ENCODE measurements around the gene MB. TPM values are rescaled to one million over a fixed set of nuclear protein-coding genes. Genes with fewer than 3 reads are reported as not detected.

MB gene
- total RNA-seq, 2 experiments from 2014 or later: not detected

DNA sequence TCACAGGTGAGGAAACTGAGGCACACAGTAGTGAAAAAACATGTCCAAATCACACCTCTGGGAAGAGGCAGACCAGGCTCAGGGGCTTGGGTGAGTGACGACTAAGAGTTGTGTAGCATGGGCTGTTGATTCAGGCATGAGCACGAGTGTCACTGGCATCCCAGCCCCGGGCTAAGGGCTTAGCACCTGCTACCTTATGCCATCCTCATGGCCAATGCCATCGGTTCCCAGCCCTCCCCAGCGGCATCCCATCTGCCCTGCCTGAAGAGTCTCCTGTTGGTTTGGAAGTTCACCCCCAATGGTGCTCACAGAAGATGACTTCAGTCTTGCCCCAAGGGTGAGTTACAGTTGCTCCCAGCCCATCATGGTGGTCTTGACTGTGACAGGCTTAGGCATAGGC, 22.4 kb downstream of the MB start:
- Mint-ChIP-seq H3K9me3 (no peaks in the 10 kb centered on the region), H3K27ac (no peak overlapping the region), H3K4me3 (no peak overlapping the region), H3K4me1 (ENCODE audit: low read depth) (no peaks in the 10 kb centered on the region), H3K27me3 (no peaks in the 10 kb centered on the region), H3K36me3 (ENCODE audit: low read depth) (no peaks in the 10 kb centered on the region)
- TF ChIP-seq, protein P1, sequence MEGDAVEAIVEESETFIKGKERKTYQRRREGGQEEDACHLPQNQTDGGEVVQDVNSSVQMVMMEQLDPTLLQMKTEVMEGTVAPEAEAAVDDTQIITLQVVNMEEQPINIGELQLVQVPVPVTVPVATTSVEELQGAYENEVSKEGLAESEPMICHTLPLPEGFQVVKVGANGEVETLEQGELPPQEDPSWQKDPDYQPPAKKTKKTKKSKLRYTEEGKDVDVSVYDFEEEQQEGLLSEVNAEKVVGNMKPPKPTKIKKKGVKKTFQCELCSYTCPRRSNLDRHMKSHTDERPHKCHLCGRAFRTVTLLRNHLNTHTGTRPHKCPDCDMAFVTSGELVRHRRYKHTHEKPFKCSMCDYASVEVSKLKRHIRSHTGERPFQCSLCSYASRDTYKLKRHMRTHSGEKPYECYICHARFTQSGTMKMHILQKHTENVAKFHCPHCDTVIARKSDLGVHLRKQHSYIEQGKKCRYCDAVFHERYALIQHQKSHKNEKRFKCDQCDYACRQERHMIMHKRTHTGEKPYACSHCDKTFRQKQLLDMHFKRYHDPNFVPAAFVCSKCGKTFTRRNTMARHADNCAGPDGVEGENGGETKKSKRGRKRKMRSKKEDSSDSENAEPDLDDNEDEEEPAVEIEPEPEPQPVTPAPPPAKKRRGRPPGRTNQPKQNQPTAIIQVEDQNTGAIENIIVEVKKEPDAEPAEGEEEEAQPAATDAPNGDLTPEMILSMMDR (IDR thresholded peaks at IDR 0.05): no peak
- Histone ChIP-seq H3K27ac (ENCODE audit: low read depth in 1 of 2, low read length in 2 of 2) (no peak overlapping the region), H3K4me3 (ENCODE audit: low read length) (no peak overlapping the region), H3K36me3 (ENCODE audit: insufficient read depth, low read length) (no peaks in the 10 kb centered on the region), H3K27me3 (ENCODE audit: control insufficient read depth in 1 of 2, insufficient read depth in 2 of 2, low read length in 2 of 2) (no peaks in the 10 kb centered on the region), H3K9me3 (ENCODE audit: control insufficient read depth in 1 of 2, insufficient read depth in 1 of 2, low read length in 2 of 2) (no peaks in the 10 kb centered on the region), H3K4me1 (ENCODE audit: insufficient read depth, low read length) (no peaks in the 10 kb centered on the region)
- intact Hi-C loops (cut with DNase I, micrococcal nuclease): no loop called here
- POLR2A ChIA-PET: no interaction called here
- ATAC-seq (ENCODE audit: poor library complexity) (no peak), DNase-seq (no peak)
- CTCF ChIA-PET: no interaction called here

DNA sequence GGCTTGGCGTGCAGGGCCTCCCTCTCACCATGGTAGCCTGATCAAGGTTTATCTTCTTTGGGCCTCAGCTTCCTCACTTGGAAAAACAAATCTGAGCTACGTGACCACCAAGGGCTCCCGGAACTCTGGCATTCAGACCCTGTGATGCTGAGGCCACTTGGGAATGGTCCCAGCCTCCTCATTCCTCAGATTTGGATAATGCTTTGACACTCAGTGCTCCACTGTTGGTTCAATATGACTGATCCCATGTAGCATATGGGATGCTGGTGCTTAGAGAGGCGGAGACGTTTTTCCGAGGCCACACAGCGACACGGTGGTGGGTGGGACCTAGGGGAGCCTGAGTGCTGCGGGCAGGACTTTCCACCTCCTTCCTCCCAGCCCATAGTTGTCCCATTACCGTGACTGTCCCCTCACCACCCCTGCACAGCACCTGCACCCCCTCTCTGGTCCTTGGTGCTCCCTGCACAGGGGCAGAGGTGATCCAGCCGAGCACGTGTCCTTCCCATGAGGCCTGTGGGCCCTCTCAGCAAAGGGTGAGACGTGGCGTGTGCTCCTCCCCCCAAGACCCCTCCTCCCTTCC, 23.1 kb downstream of the MB start:
- H3K27me3 Mint-ChIP-seq: no peaks in the 10 kb centered on the region
- H3K9me3 ChIP-seq (ENCODE audit: control insufficient read depth in 1 of 2, insufficient read depth in 1 of 2, low read length in 2 of 2): no peaks in the 10 kb centered on the region
- ChIA-PET CTCF (no interaction called here), POLR2A (no interaction called here)
- no peak overlapping the region for H3K27ac ChIP-seq (ENCODE audit: low read depth in 1 of 2, low read length in 2 of 2)
- no peak overlapping the region for H3K4me3 Mint-ChIP-seq
- H3K4me1 ChIP-seq (ENCODE audit: insufficient read depth, low read length): no peaks in the 10 kb centered on the region
- ATAC-seq (ENCODE audit: poor library complexity) (no peak), DNase-seq (no peak)
- intact Hi-C loops (cut with DNase I, micrococcal nuclease): no loop called here
- H3K27ac Mint-ChIP-seq: no peak overlapping the region
- H3K36me3 ChIP-seq (ENCODE audit: insufficient read depth, low read length): no peaks in the 10 kb centered on the region
- no peaks in the 10 kb centered on the region for H3K4me1 Mint-ChIP-seq (ENCODE audit: low read depth)
- TF ChIP-seq, protein P1 (IDR thresholded peaks at IDR 0.05): no peak
- H3K36me3 Mint-ChIP-seq (ENCODE audit: low read depth): no peaks in the 10 kb centered on the region
- no peaks in the 10 kb centered on the region for H3K9me3 Mint-ChIP-seq
- H3K27me3 ChIP-seq (ENCODE audit: control insufficient read depth in 1 of 2, insufficient read depth in 2 of 2, low read length in 2 of 2): no peaks in the 10 kb centered on the region
- H3K4me3 ChIP-seq (ENCODE audit: low read length): no peak overlapping the region

DNA sequence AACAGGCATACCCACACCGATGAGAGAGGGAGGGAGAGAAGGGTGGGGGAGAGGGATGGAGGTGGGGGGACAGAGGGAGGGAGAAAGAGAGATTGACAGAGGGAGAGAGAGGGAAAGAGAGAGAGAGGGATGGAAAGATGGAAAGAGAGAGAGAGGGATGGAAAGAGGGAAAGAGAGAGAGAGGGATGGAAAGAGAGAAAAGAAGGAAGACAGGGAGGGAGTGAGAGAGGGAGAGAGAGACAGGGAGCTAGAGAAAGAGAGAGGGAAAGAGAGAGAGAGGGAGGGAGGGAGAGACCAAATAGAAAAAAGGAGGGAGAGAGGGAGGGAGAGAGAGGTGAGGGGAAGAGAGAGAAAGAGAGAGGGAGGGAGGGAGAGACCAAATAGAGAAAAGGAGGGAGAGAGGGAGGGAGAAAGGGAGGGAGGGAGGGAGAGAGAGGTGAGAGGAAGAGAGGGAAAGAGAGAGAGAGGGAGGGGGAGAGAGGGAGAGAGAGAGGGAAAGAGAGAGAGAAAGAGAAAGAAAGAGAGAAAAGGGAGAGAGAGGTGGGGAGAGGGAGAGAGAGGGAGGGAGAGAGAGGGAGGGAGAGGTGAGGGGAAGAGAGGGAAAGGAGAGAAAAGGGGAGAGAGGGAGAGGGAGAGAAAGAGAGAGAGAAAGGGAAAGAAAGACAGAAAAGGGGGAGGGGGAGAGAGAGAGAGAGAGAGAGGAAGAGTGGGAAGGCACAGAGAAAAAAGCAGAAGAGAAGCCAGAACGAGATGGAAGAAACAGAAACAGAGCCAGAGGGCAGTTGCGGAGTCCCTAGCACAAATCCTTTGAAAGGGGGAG, 23.8 kb downstream of the MB start:
- H3K36me3 Mint-ChIP-seq (ENCODE audit: low read depth): no peaks in the 10 kb centered on the region
- ChIA-PET CTCF (no interaction called here), POLR2A (no interaction called here)
- intact Hi-C loops (cut with DNase I, micrococcal nuclease): no loop called here
- H3K27me3 Mint-ChIP-seq: no peaks in the 10 kb centered on the region
- H3K9me3 Mint-ChIP-seq: no peaks in the 10 kb centered on the region
- ATAC-seq (ENCODE audit: poor library complexity) (no peak), DNase-seq (no peak)
- TF ChIP-seq, protein P1 (IDR thresholded peaks at IDR 0.05): no peak
- H3K27ac ChIP-seq (ENCODE audit: low read depth in 1 of 2, low read length in 2 of 2): no peak overlapping the region
- no peaks in the 10 kb centered on the region for H3K9me3 ChIP-seq (ENCODE audit: control insufficient read depth in 1 of 2, insufficient read depth in 1 of 2, low read length in 2 of 2)
- H3K27ac Mint-ChIP-seq: no peak overlapping the region
- H3K4me3 Mint-ChIP-seq: no peak overlapping the region
- H3K4me1 Mint-ChIP-seq (ENCODE audit: low read depth): no peaks in the 10 kb centered on the region
- no peaks in the 10 kb centered on the region for H3K4me1 ChIP-seq (ENCODE audit: insufficient read depth, low read length)
- no peaks in the 10 kb centered on the region for H3K36me3 ChIP-seq (ENCODE audit: insufficient read depth, low read length)
- no peaks in the 10 kb centered on the region for H3K27me3 ChIP-seq (ENCODE audit: control insufficient read depth in 1 of 2, insufficient read depth in 2 of 2, low read length in 2 of 2)
- H3K4me3 ChIP-seq (ENCODE audit: low read length): no peak overlapping the region
